GM19035 (cell line): ENCODE results near the gene MAL.

ENCODE experiments used
- ATAC-seq: cut with Tn5 transposase; IDR thresholded peaks from one replicate; pipeline ENCODE4 v1.9.1; 2021; ENCODE audit not compliant: unreplicated experiment

The MAL gene

DNA sequence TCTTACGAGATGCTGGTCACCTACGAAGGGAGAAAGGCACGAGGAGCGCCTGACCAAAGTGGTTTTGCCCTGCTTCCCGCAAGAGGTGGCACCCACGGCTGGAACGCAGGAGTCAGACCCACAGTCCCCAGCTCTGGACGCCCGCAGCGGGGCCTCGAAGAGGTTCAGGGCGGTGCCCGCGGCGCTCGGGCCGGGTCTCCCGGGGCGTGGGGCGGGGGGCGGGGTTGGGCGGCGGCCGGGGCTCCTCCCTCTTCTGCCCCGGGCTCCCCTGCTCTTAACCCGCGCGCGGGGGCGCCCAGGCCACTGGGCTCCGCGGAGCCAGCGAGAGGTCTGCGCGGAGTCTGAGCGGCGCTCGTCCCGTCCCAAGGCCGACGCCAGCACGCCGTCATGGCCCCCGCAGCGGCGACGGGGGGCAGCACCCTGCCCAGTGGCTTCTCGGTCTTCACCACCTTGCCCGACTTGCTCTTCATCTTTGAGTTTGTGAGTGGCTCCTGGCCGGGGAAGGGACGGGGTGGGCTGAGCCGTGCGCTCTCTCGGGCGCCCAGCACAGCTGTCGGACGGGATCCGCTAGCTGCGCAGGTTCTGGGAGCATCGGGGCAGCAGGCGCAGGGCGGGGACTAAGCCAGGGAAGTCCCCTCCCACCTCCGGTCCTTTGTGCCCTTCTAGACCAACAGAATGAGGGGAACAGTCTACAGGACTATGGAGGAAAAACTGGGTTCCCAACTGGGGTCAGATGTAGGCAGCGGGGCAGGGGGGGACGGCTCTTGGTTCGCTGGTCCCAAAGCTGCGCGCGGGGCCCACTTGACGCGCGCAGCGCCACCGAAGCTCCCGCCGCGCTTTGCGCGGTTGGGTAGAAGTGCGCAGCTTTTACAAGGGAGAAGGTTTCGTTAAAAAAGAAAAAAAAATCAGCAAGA lies at the start of gene MAL:
MAL (plus strand) TSS at position 303 of the 914 bp plus-strand sequence; CDS start at position 388, 85 bp downstream.
- peak; percentile 39 for ATAC-seq

DNA sequence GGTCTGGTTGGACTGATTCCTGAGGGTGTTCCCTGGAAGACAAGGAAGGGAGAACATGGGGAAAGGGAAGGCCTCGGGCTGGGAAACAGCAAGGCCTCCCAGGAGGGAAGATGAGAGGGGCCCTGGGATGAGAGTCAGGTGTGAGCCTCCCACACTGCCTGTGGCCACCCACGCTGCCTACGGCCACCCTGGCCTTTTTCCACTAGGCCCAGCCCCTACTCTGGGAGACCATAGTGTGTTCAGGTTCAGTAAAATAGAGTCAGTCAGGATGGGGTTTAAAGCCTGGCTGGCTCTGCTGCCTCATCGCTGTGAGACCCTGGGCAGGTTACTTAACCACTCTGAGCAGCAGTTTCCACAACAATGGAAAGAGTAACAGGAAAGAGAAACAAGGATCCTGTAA lies 47.7 kb upstream of the MAL start:
- ATAC-seq: no peak

DNA sequence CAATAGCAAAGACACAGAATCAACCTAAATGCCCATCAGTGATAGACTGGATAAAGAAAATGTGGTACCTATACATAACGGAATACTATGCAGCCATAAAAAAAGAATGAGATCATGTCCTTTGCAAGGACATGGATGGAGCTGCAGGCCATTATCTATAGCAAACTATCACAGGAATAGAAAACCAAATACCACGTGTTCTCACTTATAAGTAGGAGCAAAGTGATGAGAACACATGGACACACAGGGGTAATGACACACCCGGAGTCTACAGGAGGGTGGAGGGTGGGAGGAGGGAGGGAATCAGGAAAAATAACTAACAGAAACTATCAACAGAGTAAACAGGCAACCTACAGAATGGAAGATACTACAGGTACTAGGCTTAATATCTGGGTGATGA lies 46.6 kb upstream of the MAL start:
- ATAC-seq: no peak

DNA sequence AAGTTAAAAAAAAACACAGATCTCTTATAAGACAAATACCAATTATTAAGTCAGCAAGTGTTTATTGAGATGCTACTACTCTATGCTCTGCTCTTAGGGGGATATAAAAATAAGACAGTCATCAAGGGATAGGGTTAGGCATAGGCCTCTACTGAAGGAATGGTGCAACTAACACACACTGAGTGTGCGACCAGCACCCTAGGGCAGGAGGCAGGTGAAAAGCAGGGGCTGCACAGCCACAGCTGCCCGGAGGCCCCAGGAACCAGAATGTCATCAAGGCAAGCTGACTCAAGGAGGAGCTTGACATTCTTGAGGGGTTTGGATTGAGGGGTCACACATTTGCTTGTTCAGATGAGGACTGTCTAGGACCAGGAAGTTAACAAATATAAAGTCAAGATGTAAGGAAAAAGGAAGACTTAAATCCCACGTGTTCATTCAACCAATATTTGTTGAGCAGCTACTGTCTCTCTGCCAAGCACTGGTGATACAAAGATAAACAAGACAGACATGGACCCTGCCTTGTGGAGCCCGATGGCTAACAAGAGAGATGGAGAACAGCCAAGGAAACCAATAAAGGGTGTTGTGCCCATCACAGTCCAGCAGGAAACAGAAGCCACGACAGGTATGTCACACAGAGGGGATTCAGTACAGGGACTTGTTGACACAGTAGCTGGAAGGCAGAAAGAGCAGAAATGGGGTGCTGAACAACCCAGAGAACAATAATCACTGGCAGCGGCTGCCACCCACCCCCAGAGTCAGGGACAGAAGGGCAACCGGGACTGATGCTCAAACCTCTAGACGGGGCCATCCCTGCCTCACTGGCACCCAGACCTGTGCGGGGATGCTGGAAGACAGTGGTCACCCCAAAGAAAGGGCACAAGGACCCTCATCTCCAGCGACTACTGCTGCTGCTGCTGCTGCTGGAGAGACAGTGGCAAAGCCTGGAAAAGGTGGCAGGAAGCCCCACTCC lies 45.8 kb upstream of the MAL start:
- ATAC-seq: no peak

DNA sequence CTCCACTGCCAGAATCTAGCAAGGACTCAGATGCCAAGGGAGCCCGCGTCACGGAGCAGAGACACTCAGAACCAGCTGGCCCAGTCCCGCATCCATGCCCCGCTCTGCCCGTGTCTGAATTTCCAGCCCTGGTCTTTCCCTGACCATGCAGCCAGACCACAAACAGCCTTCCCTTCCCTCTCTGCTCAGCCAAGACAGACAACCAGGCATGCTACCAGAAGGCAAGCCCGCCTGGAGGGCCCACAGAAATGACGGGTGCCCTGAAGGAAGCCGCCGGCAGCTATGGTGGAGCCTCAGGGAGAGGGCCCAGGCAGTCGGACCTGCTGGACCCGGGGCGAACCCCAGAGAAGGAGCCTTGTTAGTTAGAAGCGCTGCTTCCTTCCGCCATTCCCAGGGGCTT lies 45.1 kb upstream of the MAL start:
- no peak for ATAC-seq

DNA sequence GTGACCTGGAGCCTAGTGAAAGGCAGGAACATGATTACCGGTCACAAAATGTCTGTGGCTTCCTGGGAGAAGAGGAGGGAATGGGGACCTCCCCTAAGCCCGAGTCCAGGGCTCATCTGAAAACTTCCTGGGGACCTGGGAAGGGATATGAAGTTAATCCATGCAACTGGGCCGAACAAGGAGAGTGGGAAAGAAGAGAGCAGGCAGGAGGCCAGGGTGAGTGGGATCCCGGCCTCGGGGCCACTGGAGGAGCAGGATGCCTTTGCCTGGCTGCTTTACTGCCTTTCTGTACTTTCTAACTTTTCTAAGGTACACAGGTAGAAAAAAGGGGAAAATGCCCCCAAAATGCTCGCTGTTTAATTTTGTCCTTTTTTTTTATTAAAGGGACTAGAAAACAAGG lies 43.4 kb upstream of the MAL start:
- no peak for ATAC-seq

DNA sequence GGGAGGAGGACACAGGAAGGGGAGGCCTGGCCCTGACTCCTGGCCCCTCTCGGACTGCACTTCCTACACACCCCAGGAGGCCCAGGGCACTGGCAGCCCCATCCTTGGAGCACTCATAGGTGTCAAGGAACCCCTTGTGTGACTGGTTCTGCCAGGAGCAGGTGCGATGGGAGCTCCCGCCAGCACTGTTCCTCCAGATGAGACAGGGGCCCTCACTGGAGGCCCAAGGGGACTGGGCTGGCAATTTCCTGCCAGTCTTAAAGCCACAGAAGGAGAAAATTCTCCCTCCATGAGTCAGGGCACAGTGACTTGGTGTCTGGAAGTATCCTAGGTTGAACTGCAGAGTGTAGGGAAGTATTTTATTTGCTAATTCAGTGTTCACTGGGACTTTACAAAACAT lies 42.8 kb upstream of the MAL start:
- ATAC-seq: no peak

DNA sequence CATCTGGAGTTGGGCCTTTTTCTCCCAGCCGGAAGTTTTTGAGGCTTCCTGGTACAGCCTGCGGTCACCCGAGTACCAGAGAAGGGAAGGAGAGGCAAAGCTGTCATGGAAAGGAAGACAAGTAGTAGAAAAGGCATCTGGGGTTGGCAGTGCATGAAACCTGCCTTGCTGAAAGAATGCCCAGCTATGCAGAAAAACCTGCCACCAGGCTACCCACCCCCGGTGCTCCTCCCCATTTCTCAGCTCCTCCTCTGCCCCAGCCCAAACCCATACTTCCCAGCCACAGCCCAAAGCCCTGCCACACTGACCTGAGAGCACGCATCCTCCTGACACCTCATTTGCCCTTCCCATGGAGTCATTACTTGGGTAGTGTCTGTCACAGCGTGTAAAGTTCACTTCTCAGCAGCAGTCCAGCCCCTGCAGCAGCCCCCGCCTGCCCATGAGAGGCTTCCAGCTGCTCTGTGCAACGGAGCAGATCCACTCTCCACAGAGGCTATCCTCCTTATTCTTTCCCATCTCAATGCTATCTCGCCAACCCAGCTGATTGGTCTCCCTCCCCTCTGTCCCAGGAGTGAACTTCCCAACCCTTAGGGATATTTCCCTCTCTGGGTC lies 40.4 kb upstream of the MAL start:
- no peak for ATAC-seq

DNA sequence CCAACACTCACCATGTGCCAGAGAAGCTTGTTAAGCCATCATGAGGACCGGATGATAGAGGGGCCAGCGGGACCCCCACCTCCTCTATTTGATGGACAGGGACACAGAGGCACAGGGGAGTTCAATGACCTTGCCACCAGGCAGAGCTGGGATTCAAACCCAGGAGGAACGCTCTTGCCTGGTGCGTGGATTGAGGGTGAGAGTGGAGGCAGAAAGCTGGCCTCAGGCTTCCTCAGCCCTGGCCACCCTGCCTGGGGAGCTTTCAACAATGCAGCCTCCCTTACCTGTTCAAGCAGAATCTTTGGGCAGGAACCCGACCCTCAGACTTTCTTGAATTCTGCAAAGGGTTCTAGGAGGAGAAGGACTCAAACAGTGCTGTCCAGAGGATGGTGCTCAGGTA lies 39.9 kb upstream of the MAL start:
- no peak for ATAC-seq

DNA sequence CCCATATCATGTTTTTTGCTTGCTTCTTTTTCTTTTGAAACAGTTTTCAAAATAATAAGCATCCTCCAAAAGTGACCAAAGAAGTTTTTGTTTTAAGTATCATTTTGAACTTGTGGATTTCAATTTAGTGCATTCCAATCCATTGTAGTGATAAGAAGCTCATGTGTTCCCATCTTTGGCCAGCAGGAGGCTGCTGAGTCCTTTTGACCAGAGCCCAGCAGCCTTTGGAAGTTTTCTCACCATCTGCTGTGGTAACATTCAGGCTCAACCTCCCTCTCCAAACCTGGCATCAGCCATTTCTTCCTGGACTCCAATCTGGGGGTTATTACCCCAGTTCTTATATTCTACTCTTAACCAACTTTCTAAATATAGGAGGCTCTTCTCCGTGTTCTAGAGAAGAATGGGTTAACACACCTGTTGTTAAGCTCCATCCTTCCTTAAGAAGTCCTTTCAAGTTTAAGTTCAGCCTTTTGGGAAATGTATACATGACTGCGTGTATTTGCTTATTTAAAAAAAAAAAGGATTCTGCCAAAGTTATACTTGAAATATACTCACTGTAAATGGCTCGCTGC lies 39.0 kb upstream of the MAL start:
- peak; percentile 80 for ATAC-seq

DNA sequence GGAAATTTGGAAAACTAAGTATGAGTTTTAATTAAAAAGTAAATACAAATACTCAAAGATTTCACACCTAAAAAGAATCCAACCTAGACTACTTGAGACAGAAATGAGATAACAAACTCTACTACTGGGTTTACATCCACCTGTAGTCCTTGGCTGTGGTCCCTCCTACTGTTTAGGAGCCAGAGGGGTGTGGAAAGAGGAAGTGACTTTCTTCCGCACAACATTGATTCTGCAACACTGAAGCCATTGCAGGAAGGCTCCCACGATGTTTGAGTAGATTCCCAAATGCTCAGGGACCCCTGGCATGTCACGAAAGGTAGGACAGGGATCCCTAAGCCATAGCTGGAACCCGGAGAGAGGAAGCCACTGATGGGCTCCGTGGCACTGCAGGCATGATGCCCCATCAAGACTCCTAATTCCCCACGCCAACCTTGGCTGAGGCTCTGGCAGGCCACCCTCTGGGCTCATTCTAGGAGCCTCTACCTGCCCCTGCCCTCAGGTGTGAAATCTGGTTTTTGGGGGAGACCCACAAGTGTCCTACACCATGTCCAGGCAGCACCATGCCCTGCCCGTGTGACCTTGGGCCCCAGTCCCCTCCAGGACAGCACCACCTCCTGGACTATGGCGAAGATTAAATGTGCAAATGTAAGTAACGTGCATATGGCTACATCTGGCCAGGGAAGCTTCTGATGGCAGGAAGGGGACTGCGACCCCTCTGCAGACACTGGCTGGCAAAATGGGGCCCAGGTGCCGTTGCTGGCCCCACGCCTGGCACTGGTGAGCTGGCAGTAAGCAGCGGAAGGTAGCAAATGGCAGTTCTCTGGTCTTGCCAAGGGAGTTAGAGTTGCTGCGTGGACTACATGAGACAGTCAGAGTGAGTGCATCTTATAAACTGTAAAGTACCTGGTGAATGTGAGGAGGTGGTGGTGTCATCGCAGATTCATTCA lies 38.2 kb upstream of the MAL start:
- no peak for ATAC-seq

DNA sequence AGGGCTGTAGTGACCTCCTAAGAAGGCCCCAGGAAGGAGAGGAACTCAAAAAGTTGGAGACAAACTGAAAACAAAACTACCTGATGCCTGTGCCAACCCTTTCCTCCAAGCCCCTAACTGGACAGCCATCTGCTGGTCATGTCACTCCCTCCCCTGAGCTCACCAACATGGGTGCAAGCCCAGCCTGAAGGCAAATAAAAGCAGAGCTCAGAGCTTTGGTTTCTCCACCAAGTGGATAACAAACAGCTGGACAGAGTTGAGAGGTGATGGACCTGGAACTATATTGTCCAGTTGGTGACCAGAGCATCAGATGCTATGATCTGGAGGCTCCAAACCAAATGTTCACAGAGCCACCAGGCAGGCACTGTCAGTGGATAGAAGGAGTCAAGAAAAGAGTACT lies 34.6 kb upstream of the MAL start:
- no peak for ATAC-seq

DNA sequence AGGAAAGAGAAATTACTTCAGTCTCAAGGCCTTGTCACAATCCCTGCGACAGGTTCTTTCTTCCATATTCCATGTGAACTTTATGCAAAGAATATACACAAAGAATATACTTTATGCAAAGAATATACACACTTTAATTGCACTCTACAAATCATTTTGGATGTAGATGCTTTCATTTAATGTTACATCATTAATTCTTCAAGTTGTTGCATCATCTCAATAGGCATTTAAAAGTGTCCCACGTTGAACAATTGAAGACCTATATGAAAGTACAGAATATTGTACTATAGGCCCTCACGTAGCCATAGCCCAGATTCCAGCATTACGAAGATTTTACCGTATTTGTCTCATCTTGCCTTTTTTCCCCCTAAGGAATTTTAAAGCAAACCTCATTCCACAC lies 33.1 kb upstream of the MAL start:
- no peak for ATAC-seq

DNA sequence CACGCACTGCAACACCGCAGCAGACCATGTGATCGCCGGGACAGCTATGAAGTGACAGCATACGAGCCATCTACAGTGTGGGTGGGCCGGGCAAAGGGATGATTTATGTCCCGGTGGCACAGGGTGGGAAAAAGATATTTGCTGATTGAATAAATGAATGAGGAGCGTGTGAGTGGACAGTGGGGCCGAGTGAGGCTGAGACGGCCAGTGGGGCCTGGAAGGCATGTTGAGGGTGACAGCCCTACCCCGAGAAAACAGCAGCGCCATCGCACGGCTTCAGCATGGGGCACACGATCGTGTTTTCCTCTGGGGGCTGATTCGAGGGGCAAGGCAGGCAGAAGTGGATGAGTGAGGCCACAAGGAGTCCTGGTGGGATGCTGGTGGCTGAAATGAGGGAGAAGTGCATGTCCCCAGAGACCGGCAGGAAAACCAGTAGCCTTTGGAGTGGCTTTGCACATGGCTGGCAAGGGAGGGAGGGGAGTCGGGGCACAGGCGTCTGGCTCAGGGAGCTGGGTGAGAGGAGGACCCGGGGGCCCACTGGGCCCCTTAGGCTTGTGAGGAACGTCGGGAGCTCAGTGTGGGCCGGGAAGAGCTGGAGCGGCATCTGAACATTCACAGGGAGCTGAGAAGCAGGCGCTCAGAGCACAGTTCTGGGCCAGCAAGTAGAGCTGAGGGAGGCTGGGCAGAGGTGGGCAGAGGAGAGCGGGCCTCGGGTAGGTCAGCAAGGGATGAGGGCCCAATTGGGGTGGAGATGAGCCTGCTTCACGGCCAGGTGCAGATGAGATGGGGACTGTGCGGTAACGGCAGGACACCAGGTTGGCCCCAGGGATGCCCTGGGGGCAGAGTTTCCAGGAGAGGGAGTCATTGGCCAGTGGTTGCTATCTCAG lies 32.1 kb upstream of the MAL start:
- ATAC-seq: no peak

DNA sequence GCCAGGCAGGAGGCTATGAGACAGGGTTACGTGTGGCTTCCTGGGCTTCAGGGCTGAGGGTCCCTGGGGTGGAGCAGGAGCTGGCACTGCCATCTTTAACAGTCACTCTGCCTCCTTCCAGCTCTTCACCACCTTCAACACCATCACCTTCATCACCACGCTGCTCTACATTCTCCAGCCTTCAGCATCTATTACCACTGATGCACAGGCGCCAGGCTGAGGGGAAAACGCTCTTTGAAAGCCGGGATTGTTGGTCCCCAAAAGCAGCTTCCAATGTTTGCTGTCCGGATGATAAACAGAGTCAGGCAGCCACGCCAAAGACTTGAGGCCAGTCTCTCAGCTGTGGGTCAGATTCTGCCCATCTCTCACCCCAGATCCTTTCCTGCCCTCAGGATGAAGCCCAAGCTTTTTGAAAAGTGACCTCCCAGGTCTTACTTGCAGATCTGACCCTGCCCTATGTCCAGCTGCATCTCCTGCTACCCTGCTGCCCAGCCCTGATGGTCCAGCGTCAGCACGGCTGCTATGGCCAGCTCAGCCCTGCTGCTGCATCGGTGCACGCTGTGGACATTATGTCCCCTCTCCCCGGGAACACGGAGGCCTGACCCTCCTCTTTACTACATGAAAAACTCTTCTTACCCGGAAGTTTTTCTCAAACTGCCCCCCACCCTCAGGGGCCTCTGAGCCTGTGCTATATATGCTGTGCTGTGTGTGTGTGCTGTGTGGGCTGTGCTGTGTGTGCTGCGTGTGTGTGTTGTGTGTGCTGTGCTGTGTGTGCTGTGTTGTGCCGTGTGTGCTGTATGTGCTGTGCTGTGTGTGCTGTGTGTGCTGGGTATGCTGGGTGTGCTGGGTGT lies 31.2 kb upstream of the MAL start:
- ATAC-seq: no peak

DNA sequence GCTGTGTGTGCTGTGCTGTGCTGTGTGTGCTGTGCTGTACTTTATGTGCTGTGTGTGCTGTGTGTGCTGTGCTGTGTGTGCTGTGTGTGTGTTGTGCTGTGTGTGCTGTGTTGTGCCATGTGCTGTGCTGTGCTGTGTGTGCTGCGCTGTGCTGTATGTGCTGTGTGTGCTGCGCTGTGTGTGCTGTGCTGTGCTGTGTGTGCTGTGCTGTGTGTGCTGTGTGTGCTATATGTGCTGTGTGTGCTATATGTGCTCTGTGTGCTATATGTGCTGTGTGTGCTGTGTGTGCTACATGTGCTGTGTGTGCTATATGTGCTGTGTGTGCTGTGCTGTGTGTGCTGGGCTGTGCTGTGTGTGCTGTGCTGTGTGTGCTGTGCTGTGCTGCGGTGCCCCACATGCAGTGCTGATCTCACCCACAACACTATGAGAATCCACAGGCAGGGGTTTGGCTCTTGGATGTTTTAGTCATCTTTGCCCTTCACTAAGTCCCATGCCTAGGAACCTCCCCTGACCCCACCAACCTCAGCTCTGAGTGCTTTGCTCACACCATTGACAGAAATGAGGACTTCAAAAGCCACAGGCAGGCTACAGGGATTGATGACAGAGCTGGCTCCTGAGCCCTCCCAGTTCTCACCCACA lies 30.5 kb upstream of the MAL start:
- ATAC-seq: no peak

DNA sequence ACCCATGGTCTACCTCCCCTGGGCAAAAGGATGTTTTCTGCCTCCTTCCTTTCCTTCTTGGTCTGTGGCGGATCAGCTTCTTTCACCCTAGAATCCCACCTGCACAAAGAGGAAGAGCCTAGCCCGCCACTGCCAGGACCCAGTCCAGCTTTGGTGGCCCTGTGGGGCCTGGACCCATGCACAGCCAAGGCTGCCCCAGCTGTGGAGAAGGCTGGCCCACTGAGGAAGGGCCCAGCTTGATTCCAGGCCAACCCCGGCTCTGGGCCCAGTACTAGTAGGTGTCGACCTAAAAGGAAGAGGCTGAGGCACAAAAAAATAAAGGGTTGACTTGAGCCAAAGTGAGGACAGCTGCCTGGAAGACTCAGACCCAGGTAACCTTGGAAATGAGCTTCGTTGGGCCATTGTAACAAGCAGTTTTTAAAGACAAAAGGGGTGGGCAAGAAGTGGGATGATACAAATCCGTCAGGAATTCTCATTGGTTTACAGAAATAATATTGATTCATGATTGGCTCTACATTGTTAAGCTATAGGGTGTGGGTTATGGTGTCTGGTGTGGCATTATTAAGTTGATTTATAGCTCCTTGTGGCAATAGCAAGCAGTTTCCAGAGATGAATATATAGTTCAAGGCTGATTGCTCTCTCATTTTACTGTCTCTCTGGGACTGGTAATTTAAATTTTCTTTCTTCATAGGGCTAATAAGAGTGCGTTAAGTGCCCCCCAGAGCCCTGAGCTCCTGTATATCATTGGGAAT lies 29.8 kb upstream of the MAL start:
- ATAC-seq: no peak
